HG03175 (cell line): ENCODE measurements around the gene TPST2.

ENCODE experiments used
- ATAC-seq: cut with Tn5 transposase; IDR thresholded peaks from one replicate; pipeline ENCODE4 v1.9.1; 2021; ENCODE audit warnings: mild to moderate bottlenecking, moderate library complexity; ENCODE audit not compliant: unreplicated experiment

Gene TPST2

DNA sequence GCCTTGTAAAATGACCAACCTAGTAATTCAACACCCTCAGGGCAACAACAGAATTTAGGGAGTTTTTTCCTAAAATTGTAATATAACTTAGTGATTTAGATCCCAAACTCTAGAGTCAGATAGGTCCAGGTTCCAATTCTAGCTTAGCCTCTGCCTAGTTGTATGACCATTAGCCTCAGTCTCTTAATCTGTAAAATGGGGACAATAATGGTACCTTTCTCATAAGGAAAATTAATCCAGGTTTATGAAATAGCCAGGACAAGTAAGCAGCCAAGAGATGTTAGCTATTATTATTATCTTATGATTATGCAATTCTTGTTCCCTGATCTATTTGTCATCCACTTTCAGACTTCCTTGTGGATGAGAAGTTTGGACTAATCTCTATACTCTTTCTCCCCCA, 81.8 kb downstream of the TPST2 start:
- ATAC-seq = no peak

DNA sequence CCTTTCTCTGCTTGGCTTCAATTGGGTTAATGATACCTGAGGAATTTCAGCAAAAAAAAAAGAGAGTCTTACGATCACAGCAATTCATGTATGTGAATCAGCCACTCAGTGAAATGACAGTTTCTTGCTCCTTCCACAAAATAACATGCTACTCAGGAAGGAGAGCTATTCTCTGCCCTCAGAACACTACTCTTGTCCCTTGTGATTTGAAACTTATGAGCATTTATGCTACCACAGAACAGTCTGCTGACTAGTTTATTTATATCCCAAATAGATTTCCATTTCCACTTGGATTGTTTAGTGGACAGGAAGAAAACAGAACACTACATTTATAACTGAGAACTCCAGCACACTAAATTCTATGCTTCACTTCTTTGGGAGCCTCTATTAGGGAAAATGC, 86.2 kb downstream of the TPST2 start:
- ATAC-seq = no peak

DNA sequence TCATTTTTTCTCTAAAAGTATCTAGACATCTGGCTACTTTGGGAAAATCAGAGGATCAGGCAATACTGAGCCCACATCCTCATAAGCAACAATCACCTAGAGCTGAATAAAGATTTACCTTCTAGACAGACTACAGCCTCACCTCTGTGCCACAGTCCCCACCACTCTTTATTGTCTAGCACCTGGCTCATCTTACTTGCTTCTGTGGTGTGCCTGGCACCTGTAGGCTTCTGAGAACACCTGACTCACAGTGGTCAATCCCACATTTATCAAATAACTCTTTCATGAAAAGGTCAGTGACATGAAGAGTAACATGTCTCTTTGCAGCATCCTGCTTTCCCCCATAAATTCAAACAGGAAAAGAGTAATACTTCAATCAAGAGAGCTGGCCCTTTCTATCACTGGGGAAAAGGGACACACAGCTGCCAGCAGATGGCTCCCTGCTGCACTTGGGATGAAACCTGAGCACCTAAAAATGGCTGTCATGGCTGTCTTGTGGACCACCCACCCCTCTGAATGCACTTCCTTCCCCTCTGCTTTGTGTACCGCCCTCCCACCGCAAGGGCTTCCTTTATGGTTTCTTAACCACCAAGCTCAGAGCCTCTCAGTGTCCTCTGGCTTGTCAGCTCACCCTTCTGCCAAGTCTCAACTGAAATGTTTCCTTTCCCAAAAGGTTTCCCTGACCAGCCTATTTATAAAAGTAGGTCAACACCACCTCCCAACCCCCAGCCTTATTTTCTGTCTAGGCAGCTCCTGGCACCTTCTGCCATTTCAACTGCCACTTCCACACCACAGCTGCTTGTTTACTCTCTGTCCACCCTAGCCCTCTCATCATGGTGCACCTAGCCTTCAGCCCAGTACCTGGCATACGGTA, 87.0 kb downstream of the TPST2 start:
- ATAC-seq = no peak

DNA sequence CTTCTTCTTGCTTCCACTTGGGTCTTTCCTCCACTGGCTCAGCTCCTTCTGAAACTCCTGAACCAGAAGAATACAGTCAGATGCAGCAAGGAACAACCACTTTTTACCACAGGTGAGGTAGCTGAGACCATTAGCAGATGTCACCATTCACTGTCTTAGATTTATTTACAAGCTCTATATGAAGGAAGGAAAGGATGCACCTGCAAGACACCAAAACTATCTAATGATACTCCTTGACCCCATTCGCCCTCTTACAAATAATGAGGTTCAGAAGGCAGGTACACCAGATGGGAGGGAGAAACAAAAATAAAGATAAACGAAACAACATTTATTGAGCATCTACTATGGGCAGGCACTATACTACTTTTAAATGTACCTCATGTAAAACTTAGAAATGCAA, 87.9 kb downstream of the TPST2 start:
- no peak for ATAC-seq

DNA sequence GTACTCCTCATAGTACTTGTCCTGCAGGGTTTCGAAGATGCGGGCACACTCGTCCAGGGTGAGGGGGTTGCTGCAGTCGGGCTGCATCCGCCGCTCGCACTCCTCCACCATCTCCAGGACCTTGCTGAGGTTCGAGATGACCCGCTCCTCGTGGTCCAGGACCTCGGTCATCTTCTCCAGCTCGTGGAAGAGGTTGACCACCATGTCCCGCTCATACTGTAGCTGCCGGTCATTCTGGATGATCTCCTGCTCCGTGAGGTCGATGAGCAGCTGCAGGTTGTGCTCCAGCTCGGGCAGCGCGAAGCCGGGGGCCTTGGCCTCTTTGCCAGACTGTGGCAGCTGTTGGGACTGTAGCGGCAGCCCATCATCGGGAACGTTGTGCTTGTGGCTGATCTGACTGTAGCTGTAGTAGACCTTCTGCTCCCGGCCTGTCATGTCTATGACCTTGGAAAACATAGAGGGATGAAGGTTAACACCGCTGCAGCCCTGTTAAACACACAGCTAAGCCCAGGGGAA, 90.7 kb downstream of the TPST2 start:
- no peak for ATAC-seq

DNA sequence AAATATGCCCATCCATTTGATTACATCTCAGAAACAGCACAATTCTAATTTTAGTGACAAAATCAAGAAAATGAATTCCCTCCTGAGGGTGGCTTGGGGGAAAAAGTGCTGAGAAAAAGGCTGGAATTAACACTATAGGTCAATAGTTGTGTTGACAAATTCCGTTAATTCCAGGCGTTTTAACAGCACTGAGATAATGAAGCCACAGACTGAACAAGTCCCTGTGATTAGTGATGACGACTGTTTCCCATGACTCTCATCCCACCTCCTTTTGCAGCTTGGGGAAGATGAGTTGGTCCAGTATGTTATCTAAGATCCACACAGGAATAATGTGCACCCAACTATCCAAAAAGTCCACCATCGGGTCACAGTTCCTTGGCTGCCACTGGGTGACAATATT, 93.5 kb downstream of the TPST2 start:
- no peak for ATAC-seq

DNA sequence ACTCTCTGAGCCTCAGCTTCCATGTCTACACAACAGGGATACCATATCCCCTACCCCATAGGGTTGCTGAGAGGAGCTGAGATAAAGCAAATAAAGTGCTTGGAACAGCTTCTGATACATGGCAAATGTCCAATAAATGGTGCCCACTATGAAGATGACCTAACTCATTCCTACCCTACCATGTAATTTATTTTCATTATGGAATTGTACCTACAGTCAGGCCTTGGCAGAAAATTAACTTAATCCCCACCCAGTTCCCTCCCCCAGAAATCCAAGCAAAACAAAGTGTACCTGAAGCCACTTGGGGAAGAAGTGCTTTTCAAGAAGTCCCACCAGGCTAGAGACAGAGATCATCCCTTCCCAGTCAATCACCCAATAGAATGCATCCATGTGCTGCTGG, 95.4 kb downstream of the TPST2 start:
- no peak for ATAC-seq

DNA sequence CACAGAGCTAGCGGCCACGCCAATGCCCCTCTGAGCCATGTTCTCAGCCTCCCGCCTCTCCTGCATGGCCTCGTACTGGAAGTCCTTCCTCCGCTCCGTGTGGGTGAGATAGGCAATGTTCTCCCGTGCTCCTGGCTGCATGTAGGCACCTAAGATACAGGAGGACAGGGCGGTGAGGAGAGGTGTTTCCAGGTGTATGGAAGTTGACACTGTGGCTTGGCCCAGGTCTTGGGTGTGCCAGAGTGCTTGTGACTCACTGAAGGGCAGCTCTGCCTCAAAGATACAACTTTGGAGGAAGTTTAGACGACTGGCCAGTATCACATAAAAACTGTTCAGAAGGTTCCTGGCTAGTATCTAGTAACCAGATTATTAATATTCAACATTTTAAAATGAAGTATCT, 97.7 kb downstream of the TPST2 start:
- no peak for ATAC-seq

DNA sequence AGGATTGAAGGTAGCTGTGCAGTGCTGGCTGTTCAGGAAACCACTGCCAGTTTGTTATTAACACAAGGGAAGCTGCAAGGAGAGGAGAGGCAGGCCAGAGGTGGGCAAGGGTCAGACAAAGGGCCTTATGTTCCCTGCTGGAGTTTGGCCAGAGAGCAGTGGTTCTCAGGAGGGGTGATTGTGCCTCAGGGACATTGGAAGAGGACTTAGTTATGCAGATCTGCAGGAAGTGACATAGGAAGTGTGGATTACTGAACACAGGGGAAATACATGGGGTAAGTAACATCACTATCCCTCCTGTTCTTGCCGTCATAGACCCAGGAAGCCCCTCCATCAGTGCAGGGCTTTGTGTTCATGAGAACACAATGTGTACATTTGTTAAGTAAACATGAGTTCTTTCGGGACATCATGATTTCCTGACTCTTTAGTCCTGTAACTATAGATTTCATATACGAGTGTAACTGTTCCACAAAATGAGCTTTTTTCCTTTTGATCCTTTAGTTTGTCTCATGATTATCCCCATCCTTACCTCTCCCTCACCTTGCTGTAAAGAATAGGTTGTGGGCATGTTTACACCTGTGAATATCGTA, 100.4 kb downstream of the TPST2 start:
- no peak for ATAC-seq

DNA sequence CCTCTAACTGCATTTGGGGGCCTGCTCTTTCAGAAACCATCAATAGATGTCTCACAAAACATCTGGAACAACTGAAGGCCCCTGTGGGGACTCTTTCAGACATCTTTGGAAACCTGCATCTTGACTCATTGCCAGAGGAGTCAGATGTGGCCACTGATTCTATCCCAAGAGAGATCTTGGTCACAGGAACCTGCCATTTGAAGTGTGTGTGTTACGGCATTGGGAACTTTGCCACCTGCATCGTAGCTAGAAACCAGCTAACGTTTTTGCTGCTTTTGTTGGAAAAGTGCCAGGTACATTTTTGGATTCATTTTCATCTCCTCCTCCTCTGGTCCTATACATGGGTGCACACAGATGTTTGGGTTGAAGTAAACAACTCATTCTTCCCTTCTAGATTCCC, 101.9 kb downstream of the TPST2 start:
- ATAC-seq = no peak

DNA sequence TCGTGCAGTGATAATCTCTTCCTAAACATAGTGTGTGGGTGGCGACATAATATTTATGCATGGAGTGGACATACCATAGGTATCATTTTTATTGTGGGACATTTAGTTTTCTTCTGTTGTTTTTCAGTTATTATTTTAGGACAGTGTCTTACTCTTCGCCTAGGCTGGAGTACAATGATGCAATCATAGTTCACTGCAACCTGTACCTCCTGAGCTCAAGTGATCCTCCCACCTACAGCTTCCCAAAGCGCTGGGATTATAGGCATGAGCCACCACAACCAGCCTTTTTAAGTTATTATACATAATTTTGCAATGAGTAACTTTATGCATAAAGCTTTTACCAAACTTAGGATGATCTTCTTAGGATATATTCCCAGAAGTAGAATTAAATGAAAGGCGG, 103.5 kb downstream of the TPST2 start:
- no peak for ATAC-seq

DNA sequence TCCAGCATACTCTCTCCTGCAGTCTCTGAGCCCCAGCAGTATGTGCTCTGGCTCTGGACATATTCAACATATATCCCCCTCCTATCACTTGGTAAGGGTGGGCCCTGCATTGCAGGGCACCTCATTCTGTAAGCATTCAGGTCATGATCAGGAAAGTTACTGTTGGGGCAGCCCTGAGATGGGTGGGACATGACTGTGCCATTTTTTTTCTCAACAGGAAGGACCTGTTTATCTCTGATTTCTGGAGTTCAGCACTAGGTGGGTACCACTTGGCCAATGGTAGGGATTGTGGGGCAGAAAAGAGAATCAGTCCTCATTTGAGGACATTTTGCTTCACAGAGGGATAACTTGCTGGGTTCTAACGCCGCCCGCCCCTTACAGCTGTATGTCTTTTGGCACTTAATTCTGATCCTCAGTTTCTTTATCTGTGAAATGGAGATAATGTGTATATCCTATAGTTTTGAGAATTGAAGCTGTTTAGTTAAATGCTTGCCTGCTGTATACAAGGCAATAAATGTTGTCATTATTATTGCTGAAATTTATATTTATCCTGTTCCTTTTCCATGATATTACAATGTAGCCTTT, 104.0 kb downstream of the TPST2 start:
- ATAC-seq = no peak

DNA sequence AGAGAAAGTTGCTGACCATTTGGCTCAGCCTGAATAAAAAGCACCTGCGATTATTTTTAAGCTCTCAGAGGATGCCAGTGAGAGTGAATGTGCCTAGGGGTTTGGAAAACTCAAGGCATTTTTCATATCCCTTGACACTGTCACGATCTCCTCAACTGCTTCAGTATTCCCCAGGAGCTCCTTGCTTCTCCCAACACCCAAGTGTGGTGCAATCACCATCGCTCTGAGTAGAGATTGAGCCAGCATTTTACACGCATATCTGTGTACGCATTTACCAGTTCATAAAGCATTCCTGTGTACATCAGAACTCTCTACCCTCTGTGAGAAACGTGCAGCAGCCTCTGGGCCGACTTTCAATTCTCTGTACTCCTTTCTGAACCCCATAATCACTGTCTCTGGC, 104.9 kb downstream of the TPST2 start:
- ATAC-seq = no peak

DNA sequence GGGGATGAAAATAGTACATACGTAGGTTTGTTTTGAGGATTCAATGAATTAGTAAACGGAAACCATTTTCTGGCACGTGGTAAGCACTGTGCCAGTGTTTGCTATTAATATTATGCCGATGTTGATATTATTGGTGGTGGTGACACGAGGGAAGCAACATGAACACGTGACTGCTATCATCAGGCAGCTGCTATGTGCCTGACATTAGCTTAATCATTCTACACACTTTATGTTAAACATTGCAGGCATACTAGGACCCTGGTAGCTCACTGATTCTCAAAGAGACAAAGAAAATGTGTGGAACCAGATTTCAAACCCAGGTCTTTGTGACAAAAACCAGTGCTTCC, 105.6 kb downstream of the TPST2 start:
- no peak for ATAC-seq

DNA sequence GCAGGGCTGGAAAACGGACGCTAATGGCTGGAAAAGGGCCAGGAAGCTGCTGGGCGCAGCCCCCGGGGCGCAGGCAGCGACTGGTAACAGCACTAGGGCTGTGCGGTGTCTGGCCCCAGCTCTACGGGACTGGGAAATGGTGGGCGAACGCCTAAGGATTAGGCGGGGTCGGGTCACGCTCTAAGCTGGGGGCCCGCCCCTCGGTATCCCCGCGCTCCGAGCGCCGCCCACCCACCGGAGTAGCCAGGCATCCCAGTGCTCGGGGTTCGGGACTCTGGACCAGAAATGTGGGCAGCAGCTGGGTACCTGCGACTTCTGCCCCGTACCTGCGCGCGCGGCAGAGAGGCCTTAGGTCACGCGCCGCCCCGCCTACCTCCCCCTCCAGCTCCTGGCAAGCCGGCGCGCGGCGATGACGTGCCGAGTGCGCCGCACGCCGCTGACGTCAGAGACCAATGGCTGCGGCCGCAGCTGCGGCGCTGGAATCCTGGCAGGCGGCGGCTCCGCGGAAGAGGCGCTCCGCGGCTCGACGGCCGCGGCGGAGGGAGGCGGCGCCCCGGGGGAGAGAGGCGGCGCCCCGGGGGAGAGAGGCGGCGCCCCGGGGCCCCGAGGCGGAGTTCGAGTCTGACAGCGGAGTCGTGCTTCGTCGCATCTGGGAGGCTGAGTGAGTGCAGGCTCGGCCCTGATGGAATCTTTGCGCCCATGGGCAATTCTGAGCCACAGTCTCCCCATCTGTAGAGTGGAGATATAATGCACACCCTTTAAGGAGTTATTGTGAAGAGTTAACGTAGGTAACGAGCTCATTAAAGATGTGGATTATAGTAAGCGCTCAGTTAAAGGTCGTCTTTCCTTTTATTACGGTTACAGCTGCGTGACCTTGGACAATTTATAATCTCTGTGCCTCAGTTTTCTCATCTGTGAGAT, 106.2 kb downstream of the TPST2 start, which contains the start of the genes HPS4 and SRRD:
Gene HPS4, minus strand, starts transcription at position 345 of the 921 bp plus-strand sequence. CDS start 2,021 bp downstream, outside the sequence.
Gene SRRD, plus strand, starts transcription at position 439 of the 921 bp plus-strand sequence. Its CDS starts 14 bp downstream, at position 453.
- peak; percentile 64 for ATAC-seq

DNA sequence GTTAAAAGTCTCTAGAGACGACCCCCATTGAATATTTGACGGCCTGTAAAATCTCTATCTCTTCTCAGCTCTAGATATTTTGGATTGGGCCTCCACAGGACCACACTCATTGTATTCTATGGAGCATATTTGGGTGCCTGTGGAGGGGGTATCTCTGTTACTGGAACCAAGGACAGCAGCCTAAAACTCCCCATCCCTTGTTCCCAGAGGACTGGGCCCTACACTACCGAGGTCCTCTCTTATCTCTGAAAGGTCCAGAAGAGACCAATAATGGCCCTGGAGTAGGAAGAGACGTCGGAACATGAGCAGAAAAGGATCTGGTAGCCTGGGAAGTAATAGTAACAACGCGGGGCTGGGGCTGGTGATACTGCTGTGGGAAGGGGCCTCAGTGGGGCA, 106.9 kb downstream of the TPST2 start:
- no peak for ATAC-seq

DNA sequence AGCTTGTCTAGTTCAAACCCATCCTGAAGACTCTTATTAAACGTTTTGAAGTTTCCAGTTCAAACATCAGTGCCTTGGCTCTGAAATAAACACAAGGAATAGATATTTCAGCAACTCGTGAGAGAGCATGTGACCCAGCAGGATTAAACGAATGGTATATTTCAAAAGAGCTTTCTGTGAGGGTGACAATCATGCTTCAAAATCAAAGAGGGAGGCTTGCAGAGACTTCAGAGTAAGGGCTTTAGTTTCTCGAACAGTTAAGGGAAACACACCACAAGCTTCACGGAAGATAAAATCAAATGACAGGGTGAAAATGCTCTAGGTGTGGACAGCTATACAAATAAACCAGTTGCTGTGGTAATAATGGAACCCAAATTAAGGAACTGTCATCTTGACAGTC, 107.8 kb downstream of the TPST2 start:
- ATAC-seq = no peak

DNA sequence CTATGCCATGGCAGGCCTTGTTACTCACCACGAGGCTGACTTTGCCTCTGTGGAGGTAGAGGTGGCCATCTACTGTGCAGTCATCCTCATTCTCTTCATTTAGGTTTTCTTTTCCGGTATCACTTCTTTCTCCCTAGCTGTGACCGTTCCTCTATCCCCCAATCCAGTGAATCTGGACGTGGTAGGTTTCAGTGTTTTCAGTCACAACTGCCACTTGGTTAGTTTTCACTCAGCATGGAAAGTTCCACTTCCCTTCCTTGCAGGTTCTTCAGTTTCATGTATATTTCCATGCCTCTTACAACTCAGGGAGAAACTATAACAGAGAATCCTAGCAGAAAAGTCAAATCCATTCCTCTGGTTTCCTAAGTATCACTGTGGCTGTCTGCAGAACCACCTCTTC, 108.2 kb downstream of the TPST2 start:
- ATAC-seq = no peak

DNA sequence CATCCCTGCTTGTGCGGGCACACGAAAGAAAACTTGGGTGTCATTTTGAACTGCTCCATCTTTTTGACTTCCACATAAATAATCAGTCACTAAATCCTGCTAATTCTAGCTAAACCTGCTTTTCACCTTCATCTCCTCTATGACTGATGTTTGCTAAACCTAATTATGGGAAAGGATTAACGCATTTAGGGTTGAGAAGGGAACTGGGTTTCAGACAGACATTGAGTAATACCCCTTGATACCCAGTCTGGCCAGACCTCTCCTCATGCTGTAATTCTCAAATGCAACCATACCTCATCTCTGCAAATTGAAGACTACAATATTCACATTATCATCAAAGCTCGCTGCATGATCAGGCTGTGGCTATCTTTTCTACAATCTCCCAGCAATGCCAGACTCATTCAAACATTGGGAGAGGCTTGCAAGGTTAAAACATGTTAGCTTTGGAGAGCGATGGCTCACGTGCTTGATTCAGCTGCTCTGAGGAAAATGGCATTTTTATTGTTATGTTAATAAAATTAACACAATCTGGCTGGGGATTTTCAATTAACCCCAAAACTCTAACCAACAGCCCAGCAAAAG, 108.7 kb downstream of the TPST2 start:
- ATAC-seq = no peak

DNA sequence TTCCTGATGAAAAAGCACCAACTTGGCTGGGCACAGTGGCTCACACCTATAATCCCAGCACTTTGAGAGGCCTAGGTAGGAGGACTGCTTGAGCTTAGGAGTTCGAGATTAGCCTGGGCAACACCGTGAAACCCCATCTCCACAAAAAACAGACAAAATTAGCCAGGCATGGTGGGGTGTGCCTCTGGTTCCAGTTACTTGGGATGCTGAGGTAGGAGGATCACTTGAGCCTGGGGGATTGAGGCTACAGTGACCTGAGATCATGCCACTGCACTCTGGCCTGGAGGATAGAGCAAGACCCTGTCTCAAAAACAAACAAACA, 109.4 kb downstream of the TPST2 start:
- no peak for ATAC-seq
